Measurements from ENCODE around the gene STK10. TPM values are rescaled to one million over a fixed set of nuclear protein-coding genes. Genes with fewer than 3 reads are reported as not detected.

The STK10 gene
- total and polyA plus RNA-seq, 2 of the 8 experiments (the other 6 are each of a cell fraction or from before 2014, with no cell fraction given): 10.5 to 21.4 TPM

DNA sequence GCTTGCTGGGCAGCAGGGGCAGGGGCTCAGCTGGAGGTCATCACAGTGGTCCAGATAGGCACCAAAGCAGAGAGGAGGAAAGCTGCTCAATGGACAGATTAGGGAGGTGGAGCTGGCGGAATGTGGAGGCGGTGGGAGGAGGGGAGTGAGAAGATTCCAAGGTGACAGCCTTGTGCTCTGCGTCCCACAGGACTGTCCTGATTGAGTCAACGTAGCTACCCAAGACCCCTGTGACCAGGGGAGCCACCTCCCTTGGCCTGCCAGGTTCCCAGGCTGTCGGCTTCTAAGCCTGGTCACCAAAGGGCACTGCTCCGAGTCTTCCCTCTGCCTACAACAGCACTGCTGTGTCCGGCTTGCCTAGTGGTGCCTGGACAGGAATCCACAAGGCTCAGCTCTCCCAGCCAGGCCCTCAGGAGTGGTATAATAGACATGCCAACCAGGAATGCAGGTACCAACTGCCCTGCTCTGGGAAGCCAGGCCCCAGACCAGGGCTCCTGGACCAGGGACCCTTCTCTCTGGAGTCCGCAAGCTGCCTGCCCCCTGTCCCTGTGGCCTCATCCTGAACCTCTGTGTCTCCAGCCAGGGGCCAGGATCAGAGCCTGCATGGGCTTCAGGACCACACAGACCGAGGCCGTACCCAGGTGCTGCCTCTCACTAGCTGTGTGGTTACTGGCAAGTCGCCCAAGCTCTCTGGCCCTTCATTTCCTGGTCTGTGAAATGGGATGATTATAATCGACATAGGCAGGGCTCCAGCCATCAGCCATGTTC is 67.9 kb downstream of the STK10 start:
- no peak overlapping the region for H3K4ac ChIP-seq (replicated peaks; ENCODE audit: insufficient read length, low read depth, low read length)
- H3K4me1 ChIP-seq (replicated peaks in 1 of 4; ENCODE audit: control insufficient read depth in 3 of 4, insufficient read depth in 4 of 4, low read length in 3 of 4): no peaks in the 10 kb centered on the region; a peak in 1 of 7 replicates
- H3K4me2 ChIP-seq (ENCODE audit: insufficient read depth in 1 of 2, low read depth in 2 of 2, low read length in 2 of 2): no peak overlapping the region
- H2BK15ac ChIP-seq (ENCODE audit: low read length): no peak overlapping the region; the same call in 1 of the 2 replicates
- no peak overlapping the region for H2BK12ac ChIP-seq (ENCODE audit: low read depth, low read length)
- no peaks in the 10 kb centered on the region; a peak in 1 of 7 replicates for H3K27me3 ChIP-seq (replicated peaks in 1 of 4; ENCODE audit: control insufficient read depth in 3 of 4, extremely low read depth in 1 of 4, insufficient read depth in 3 of 4, low read length in 3 of 4)
- no peaks in the 10 kb centered on the region for H3K23me2 ChIP-seq (ENCODE audit: low read depth, low read length)
- H3K79me1 ChIP-seq (ENCODE audit: low read depth, low read length): no peaks in the 10 kb centered on the region
- H3K36me3 ChIP-seq (ENCODE audit: control insufficient read depth in 2 of 4, insufficient read depth in 4 of 4, low read length in 3 of 4): no peaks in the 10 kb centered on the region
- no peak overlapping the region for H2AFZ ChIP-seq (ENCODE audit: low read length)
- no peak overlapping the region for H2BK120ac ChIP-seq (replicated peaks; ENCODE audit: low read depth, low read length)
- DNase-seq (ENCODE audit: low read depth in 1 of 2, low spot score in 2 of 2) (no peak), FAIRE-seq (no peak)
- no peak overlapping the region for H3K4me3 ChIP-seq (ENCODE audit: extremely low read depth in 1 of 4, insufficient read depth in 2 of 4, low read depth in 3 of 4, low read length in 4 of 4)
- H3K14ac ChIP-seq (ENCODE audit: insufficient read length): no peak overlapping the region
- no peak overlapping the region for H3K56ac ChIP-seq (replicated peaks; ENCODE audit: insufficient read length, low read depth, low read length)
- no peak overlapping the region for H3K23ac ChIP-seq (ENCODE audit: insufficient read length)
- no peak overlapping the region for H4K91ac ChIP-seq (replicated peaks; ENCODE audit: insufficient read length, low read length)
- POLR2A ChIA-PET (ENCODE audit: partially characterized antibody): interaction anchor here (0.5 kb wide), 1 partner anchor 650 kb away, joined by 3 read pairs; no protein-coding TSS in a partner anchor
- H3K9ac ChIP-seq (replicated peaks in 1 of 4; ENCODE audit: extremely low read depth in 1 of 4, low read depth in 3 of 4, low read length in 3 of 4): no peak overlapping the region
- H2BK20ac ChIP-seq (ENCODE audit: low read length): no peak overlapping the region
- 91% methylated on average over 12 of the region's 12 CpGs; no CpG with 5 or more reads in 1 of the 2 experiments for WGBS, 2 experiments (ENCODE audit: extremely low coverage in 1 of 2, insufficient coverage in 1 of 2, insufficient read length in 1 of 2, insufficient replicate concordance in 2 of 2, low coverage in 1 of 2, low lambda C conversion rate in 2 of 2, missing lambda C conversion rate in 1 of 2)
- no peaks in the 10 kb centered on the region for H3K79me2 ChIP-seq (ENCODE audit: control insufficient read depth in 1 of 2, insufficient read depth in 2 of 2, low read length in 2 of 2)
- no peak overlapping the region; the same call in 1 of the 2 replicates for H3K18ac ChIP-seq (ENCODE audit: extremely low read depth, low read length)
- CTCF ChIA-PET (ENCODE audit: partially characterized antibody): interaction anchor here (0.5 to 3.1 kb wide), 5 partner anchors 9 to 160 kb away, joined by 3 to 11 read pairs (median 4); no protein-coding TSS in a partner anchor
- H4K8ac ChIP-seq (ENCODE audit: extremely low read depth, insufficient read depth, low read length): no peak overlapping the region
- no peak overlapping the region for H4K5ac ChIP-seq (ENCODE audit: insufficient read length, low read depth, low read length)
- H2AK5ac ChIP-seq (ENCODE audit: low read depth, low read length): no peak overlapping the region
- H3K9me3 ChIP-seq (ENCODE audit: insufficient read depth in 2 of 2, low read depth in 1 of 2, low read length in 1 of 2): no peaks in the 10 kb centered on the region
- H2BK5ac ChIP-seq (ENCODE audit: low read depth, low read length): peak overlapping the region; percentile 26; the same call in 1 of the 2 replicates
- no peak for TF ChIP-seq POLR2AphosphoS5 (IDR thresholded peaks at IDR 0.05; ENCODE audit: low read depth, low read length)
- TF ChIP-seq, protein P1, sequence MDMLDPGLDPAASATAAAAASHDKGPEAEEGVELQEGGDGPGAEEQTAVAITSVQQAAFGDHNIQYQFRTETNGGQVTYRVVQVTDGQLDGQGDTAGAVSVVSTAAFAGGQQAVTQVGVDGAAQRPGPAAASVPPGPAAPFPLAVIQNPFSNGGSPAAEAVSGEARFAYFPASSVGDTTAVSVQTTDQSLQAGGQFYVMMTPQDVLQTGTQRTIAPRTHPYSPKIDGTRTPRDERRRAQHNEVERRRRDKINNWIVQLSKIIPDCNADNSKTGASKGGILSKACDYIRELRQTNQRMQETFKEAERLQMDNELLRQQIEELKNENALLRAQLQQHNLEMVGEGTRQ (IDR thresholded peaks at IDR 0.05; ENCODE audit: low read length): no peak
- no peak for TF ChIP-seq SUZ12 (IDR thresholded peaks at IDR 0.05; ENCODE audit: low read length)
- TF ChIP-seq EGR1 (IDR thresholded peaks at IDR 0.05; ENCODE audit: borderline replicate concordance, low read depth, low read length): no peak
- TF ChIP-seq ASH2L (IDR thresholded peaks at IDR 0.05; ENCODE audit: low read length): no peak
- no peak for TF ChIP-seq CHD1 (IDR thresholded peaks at IDR 0.05; ENCODE audit: low read depth, low read length)
- no peak for TF ChIP-seq SAP30 (IDR thresholded peaks at IDR 0.05; ENCODE audit: insufficient read depth, insufficient replicate concordance, low read length)
- TF ChIP-seq, protein P2, sequence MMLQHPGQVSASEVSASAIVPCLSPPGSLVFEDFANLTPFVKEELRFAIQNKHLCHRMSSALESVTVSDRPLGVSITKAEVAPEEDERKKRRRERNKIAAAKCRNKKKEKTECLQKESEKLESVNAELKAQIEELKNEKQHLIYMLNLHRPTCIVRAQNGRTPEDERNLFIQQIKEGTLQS (IDR thresholded peaks at IDR 0.05; ENCODE audit: insufficient read depth, low read depth, low read length): no peak
- no peaks in the 10 kb centered on the region for H4K20me1 ChIP-seq (replicated peaks in 1 of 2; ENCODE audit: control insufficient read depth in 1 of 2, insufficient read depth in 2 of 2, low read length in 2 of 2)
- H3K27ac ChIP-seq (ENCODE audit: low read depth, low read length): no peak overlapping the region

Measured in H1 (cell line).